ENCODE measurements around the gene MMP27.

Gene MMP27

GRCh38 chr11:102666331-102666957, 39.1 kb downstream of the MMP27 start:
- DNase-seq: peak; percentile 24
- Histone ChIP-seq H3K9me3 (ENCODE audit: severe bottlenecking) (no peaks in the 10 kb centered on the region), H3K27ac (no peak overlapping the region), H3K4me3 (ENCODE audit: low read depth, low read length) (no peak overlapping the region), H3K36me3 (no peaks in the 10 kb centered on the region), H3K27me3 (ENCODE audit: insufficient read depth, low read depth, severe bottlenecking) (no peaks in the 10 kb centered on the region)
- peak; percentile 62 for TF ChIP-seq CTCF (IDR thresholded peaks at IDR 0.05; ENCODE audit: low read depth, low read length)

GRCh38 chr11:102664001-102664752, 41.4 kb downstream of the MMP27 start:
- DNase-seq: peak; percentile 16
- TF ChIP-seq CTCF (IDR thresholded peaks at IDR 0.05; ENCODE audit: low read depth, low read length): peak; percentile 38; the same call in 1 of the 2 replicates
- Histone ChIP-seq H3K4me3 (ENCODE audit: low read depth, low read length) (no peak overlapping the region), H3K36me3 (no peaks in the 10 kb centered on the region), H3K27me3 (ENCODE audit: insufficient read depth, low read depth, severe bottlenecking) (no peaks in the 10 kb centered on the region), H3K27ac (no peak overlapping the region), H3K9me3 (ENCODE audit: severe bottlenecking) (no peaks in the 10 kb centered on the region)

- TF ChIP-seq CTCF (IDR thresholded peaks at IDR 0.05; ENCODE audit: low read depth, low read length): no peak
- DNase-seq: no peak
- H3K9me3 ChIP-seq (ENCODE audit: severe bottlenecking): no peaks in the 10 kb centered on the region
- H3K36me3 ChIP-seq: no peaks in the 10 kb centered on the region
- H3K27ac ChIP-seq: no peak overlapping the region
- no peaks in the 10 kb centered on the region for H3K27me3 ChIP-seq (ENCODE audit: insufficient read depth, low read depth, severe bottlenecking)
- H3K4me3 ChIP-seq (ENCODE audit: low read depth, low read length): no peak overlapping the region
Observed at GRCh38 chr11:102662607-102663006, 43.0 kb downstream of the MMP27 start.

- no peak for DNase-seq
- Histone ChIP-seq H3K27me3 (ENCODE audit: insufficient read depth, low read depth, severe bottlenecking) (no peaks in the 10 kb centered on the region), H3K9me3 (ENCODE audit: severe bottlenecking) (no peaks in the 10 kb centered on the region), H3K36me3 (no peaks in the 10 kb centered on the region), H3K27ac (no peak overlapping the region), H3K4me3 (ENCODE audit: low read depth, low read length) (no peak overlapping the region)
- no peak for TF ChIP-seq CTCF (IDR thresholded peaks at IDR 0.05; ENCODE audit: low read depth, low read length)
Observed at GRCh38 chr11:102661040-102661439, 44.5 kb downstream of the MMP27 start.

GRCh38 chr11:102656528-102656927, 49.0 kb downstream of the MMP27 start:
- TF ChIP-seq CTCF (IDR thresholded peaks at IDR 0.05; ENCODE audit: low read depth, low read length): no peak
- DNase-seq: no peak
- H3K27me3 ChIP-seq (ENCODE audit: insufficient read depth, low read depth, severe bottlenecking): no peaks in the 10 kb centered on the region
- no peaks in the 10 kb centered on the region for H3K9me3 ChIP-seq (ENCODE audit: severe bottlenecking)
- no peak overlapping the region for H3K27ac ChIP-seq
- H3K4me3 ChIP-seq (ENCODE audit: low read depth, low read length): no peak overlapping the region
- H3K36me3 ChIP-seq: no peaks in the 10 kb centered on the region

Data from WERI-Rb-1 (cell line).